HepG2 (cell line): ENCODE data around the gene TADA2A. TPM values are rescaled to one million over a fixed set of nuclear protein-coding genes. Genes with fewer than 3 reads are reported as not detected.

Experiments
- ATAC-seq: fragments of 200-7000 bp; cut with Tn5 transposase; 3 replicates; pipeline ENCODE4 v1.9.1; 2020; ENCODE audit warnings: mild to moderate bottlenecking, moderate library complexity
- Bru-seq: library from RNA; stranded (reverse); fragments of 400-500 nt; gene quantifications from one replicate; lab custom pipeline; 2021; lab: Mats Ljungman, UMichigan
- BruChase-seq, 2 experiments: library from RNA; stranded (reverse); fragments of 400-500 nt; gene quantifications; one replicate each; lab custom pipeline; 2021; lab: Mats Ljungman, UMichigan
- BruUV-seq: library from RNA; stranded (reverse); fragments of 400-500 nt; replicated peaks from 2 replicates; lab custom pipeline; 2021; lab: Mats Ljungman, UMichigan
- CTCF ChIA-PET: fragments of 300-600 bp; formaldehyde crosslinking; extraction: SDS; loops from one replicate; lab custom pipeline; 2021; ENCODE audit warnings: low total read pairs, inconsistent platforms, low intra/inter-chr PET ratio; lab: Yijun Ruan, JAX
- POLR2A ChIA-PET: fragments of 350-600 bp; sonication (Branson Sonifier 250); formaldehyde crosslinking; loops from one replicate; lab custom pipeline; 2020; ENCODE audit warnings: antibody characterized with exemption, inconsistent platforms; lab: Yijun Ruan, JAX
- DNase-seq: peaks from one replicate; pipeline ENCODE4 v3.0.0-alpha.2; 2015; ENCODE audit warnings: low spot score
- FAIRE-seq: peaks from 3 replicates; lab custom pipeline; 2011; peaks lifted over from hg19 to GRCh38; lab: Jason Lieb, UNC
- H2AFZ ChIP-seq: one replicate; pipeline ENCODE4 v1.6.1; 2011; ENCODE audit warnings: low read length, inconsistent platforms
- H3K27ac ChIP-seq: fragments of 300-600 bp; 3 replicates; pipeline ENCODE4 v1.8.0; 2011; ENCODE audit warnings: mixed run types, mild to moderate bottlenecking, mixed read lengths, low read length, inconsistent platforms; ENCODE audit not compliant: insufficient read depth; ENCODE audit errors: extremely low read length
- H3K27me3 ChIP-seq, 2 experiments: fragments of 200-600 bp in 1 of 2; 2 replicates in 1 of 2; 3 replicates in 1 of 2; pipeline versions ENCODE4 v1.6.0 to v1.8.0; 2011; ENCODE audit warnings: low read length in 2 of 2, mild to moderate bottlenecking in 2 of 2, moderate library complexity in 2 of 2, inconsistent platforms in 1 of 2; ENCODE audit not compliant: insufficient read depth in 2 of 2, control insufficient read depth in 1 of 2
- H3K36me3 ChIP-seq, 2 experiments: fragments of 200-600 bp in 1 of 2; replicated peaks in 1 of 2; 2 replicates in 1 of 2; 3 replicates in 1 of 2; pipeline versions ENCODE4 v1.5.1 to v1.8.0; 2011; ENCODE audit warnings: low read length in 2 of 2, inconsistent platforms in 1 of 2; ENCODE audit not compliant: insufficient read depth in 2 of 2, control insufficient read depth in 1 of 2
- H3K4me1 ChIP-seq: 2 replicates; pipeline ENCODE4 v1.5.1; 2012; ENCODE audit warnings: low read length, inconsistent platforms; ENCODE audit not compliant: insufficient read depth
- H3K4me2 ChIP-seq: 2 replicates; pipeline ENCODE4 v1.6.0; 2011; ENCODE audit warnings: low read depth, low read length, inconsistent platforms
- H3K4me3 ChIP-seq, 3 experiments: fragments of 200-600 bp in 1 of 3; sonication (generic), shearing (Covaris generic) in 1 of 3; replicated peaks in 1 of 3; 2 replicates each; pipeline ENCODE4 v1.5.1; 2011 to 2016; ENCODE audit warnings: low read length in 3 of 3, inconsistent platforms in 2 of 3, low read depth in 2 of 3, mild to moderate bottlenecking in 2 of 3, control low read depth in 1 of 3, mixed read lengths in 1 of 3; ENCODE audit not compliant: insufficient read depth in 1 of 3
- H3K79me2 ChIP-seq: one replicate; pipeline ENCODE4 v1.6.1; 2011; ENCODE audit warnings: low read length, inconsistent platforms; ENCODE audit not compliant: insufficient read depth
- H3K9ac ChIP-seq: 2 replicates; pipeline ENCODE4 v1.6.0; 2011; ENCODE audit warnings: mild to moderate bottlenecking, low read depth, low read length, inconsistent platforms; ENCODE audit not compliant: insufficient read depth
- H3K9me3 ChIP-seq: 2 replicates; pipeline ENCODE4 v1.5.1; 2012; ENCODE audit warnings: mild to moderate bottlenecking, low read length
- H4K20me1 ChIP-seq: 2 replicates; pipeline ENCODE4 v1.6.0; 2011; ENCODE audit warnings: inconsistent platforms, mild to moderate bottlenecking, low read length, moderate library complexity; ENCODE audit not compliant: insufficient read depth
- EED ChIP-seq: sonication (generic); formaldehyde crosslinking; IDR thresholded peaks from 2 replicates; pipeline ENCODE4 v1.5.0; 2020; ENCODE audit warnings: mild to moderate bottlenecking, missing genetic modification reagents
- HNF4A ChIP-seq: sonication (generic); formaldehyde crosslinking; IDR thresholded peaks from 2 replicates; pipeline ENCODE4 v1.4.0; 2020; ENCODE audit warnings: missing genetic modification reagents
- HNRNPL ChIP-seq: fragments of 200-400 bp; formaldehyde crosslinking; IDR thresholded peaks from 2 replicates; pipeline ENCODE4 v1.6.1; 2017; ENCODE audit warnings: mild to moderate bottlenecking, low read depth, low read length
- ZNF674 ChIP-seq: sonication (generic); formaldehyde crosslinking; IDR thresholded peaks from 2 replicates; pipeline ENCODE4 v1.5.0; 2020; ENCODE audit warnings: low read depth, mild to moderate bottlenecking, missing genetic modification reagents
- ZNF772 ChIP-seq: sonication (generic); formaldehyde crosslinking; IDR thresholded peaks from 2 replicates; pipeline ENCODE4 v1.5.0; 2020; ENCODE audit warnings: mild to moderate bottlenecking, missing genetic modification reagents
- ZNF790 ChIP-seq: sonication (generic); formaldehyde crosslinking; IDR thresholded peaks from 2 replicates; pipeline ENCODE4 v1.8.0; 2022; ENCODE audit warnings: missing genetic modification reagents, mild to moderate bottlenecking, borderline replicate concordance
- WGBS: methylation state at CpG from one replicate; pipeline ENCODE4 v1.1.6; 2017; ENCODE audit warnings: low lambda C conversion rate; 5-methylcytosine and 5-hydroxymethylcytosine counted together
- in situ Hi-C: cut with HindIII; loops from 2 replicates; pipeline ENCODE4 v1.10.0; 2017; ENCODE audit warnings: low pct_unique_long_range_greater_than_20kb; ENCODE audit not compliant: extremely low pct_ligation_motif_present
- intact Hi-C: fragments of 100-400 bp; cut with micrococcal nuclease; formaldehyde crosslinking; loops from one replicate; pipeline ENCODE4 v1.10.0; 2022; ENCODE audit not compliant: unreplicated experiment
- long read RNA-seq, 2 experiments: library from RNA in 1 of 2; library from polyadenylated mRNA in 1 of 2; stranded (forward) in 1 of 2; unstranded in 1 of 2; transcript quantifications; one replicate each; pipeline ENCODE4 v2.0.0, GENCODE V29; 2019 to 2022
- polyA minus RNA-seq, 3 experiments: library from RNA; depleted of rRNA, polyadenylated mRNA; stranded (reverse); fragments of >200 nt; gene quantifications; 2 replicates each; pipeline ENCODE4 v1.2.3, GENCODE V29; 2011; ENCODE audit warnings: low replicate concordance in 1 of 3
- polyA plus RNA-seq, 8 experiments: library from polyadenylated mRNA; depleted of rRNA in 3 of 8; stranded (reverse) in 7 of 8; unstranded in 1 of 8; fragments of >200 nt; fragmentation: Illumina TruSeq in 4 of 8; extraction: Trizol in 4 of 8; gene quantifications; 2 replicates each; pipeline versions ENCODE4 v1.2.1 to v1.2.3, GENCODE V29; 2011 to 2016; ENCODE audit warnings: low read depth in 4 of 8, missing spikeins in 1 of 8, mixed read lengths in 1 of 8; ENCODE audit not compliant: insufficient read depth in 1 of 8
- total RNA-seq, 5 experiments: library from RNA; depleted of rRNA; stranded (reverse); fragments of >200 nt; fragmentation: Illumina TruSeq; extraction: Trizol; gene quantifications; 2 replicates each; pipeline ENCODE4 v1.2.3, GENCODE V29; 2016; ENCODE audit warnings: low read depth in 1 of 5
- TF ChIP-seq, protein P1 (sequence below): sonication (generic); formaldehyde crosslinking; IDR thresholded peaks from 2 replicates; pipeline ENCODE4 v1.4.0; 2020; ENCODE audit warnings: missing genetic modification reagents
- TF ChIP-seq, protein P2 (sequence below): IDR thresholded peaks from 2 replicates; pipeline ENCODE4 v1.6.1; 2018; ENCODE audit warnings: missing genetic modification reagents, mild to moderate bottlenecking, missing compliant biosample characterization
- TF ChIP-seq, protein P3 (sequence below): sonication (generic); formaldehyde crosslinking; IDR thresholded peaks from 2 replicates; pipeline ENCODE4 v1.8.1; 2023; ENCODE audit warnings: mild to moderate bottlenecking, missing genetic modification reagents

Gene TADA2A, protein sequence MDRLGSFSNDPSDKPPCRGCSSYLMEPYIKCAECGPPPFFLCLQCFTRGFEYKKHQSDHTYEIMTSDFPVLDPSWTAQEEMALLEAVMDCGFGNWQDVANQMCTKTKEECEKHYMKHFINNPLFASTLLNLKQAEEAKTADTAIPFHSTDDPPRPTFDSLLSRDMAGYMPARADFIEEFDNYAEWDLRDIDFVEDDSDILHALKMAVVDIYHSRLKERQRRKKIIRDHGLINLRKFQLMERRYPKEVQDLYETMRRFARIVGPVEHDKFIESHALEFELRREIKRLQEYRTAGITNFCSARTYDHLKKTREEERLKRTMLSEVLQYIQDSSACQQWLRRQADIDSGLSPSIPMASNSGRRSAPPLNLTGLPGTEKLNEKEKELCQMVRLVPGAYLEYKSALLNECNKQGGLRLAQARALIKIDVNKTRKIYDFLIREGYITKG
- total RNA-seq (2016; rRNA removed; fragmentation: Illumina TruSeq; extraction: Trizol) = 13.0 and 14.0 TPM in 2 replicates
- total RNA-seq (2016; cell fraction: cytosol; rRNA removed; fragmentation: Illumina TruSeq; extraction: Trizol; ENCODE audit: low read depth) = 16.2 and 17.6 TPM in 2 replicates
- 12.8 and 14.6 TPM in 2 replicates for total RNA-seq (2016; cell fraction: insoluble cytoplasmic fraction; rRNA removed; fragmentation: Illumina TruSeq; extraction: Trizol)
- total RNA-seq (2016; cell fraction: membrane; rRNA removed; fragmentation: Illumina TruSeq; extraction: Trizol) = 9.2 and 10.7 TPM in 2 replicates
- 14.0 and 16.9 TPM in 2 replicates for total RNA-seq (2016; cell fraction: nucleus; rRNA removed; fragmentation: Illumina TruSeq; extraction: Trizol)
- polyA plus RNA-seq (2011; rRNA removed) = 5.8 and 8.0 TPM in 2 replicates
- 3.8 and 4.1 TPM in 2 replicates for polyA plus RNA-seq (2011; cell fraction: cytosol; rRNA removed)
- 16.7 and 17.1 TPM in 2 replicates for polyA plus RNA-seq (2011; cell fraction: nucleus; rRNA removed)
- 6.0 and 10.9 TPM in 2 replicates for polyA plus RNA-seq (2012)
- 1.7 and 2.1 TPM in 2 replicates for polyA plus RNA-seq (2016; cell fraction: cytosol; fragmentation: Illumina TruSeq; extraction: Trizol; ENCODE audit: low read depth)
- polyA plus RNA-seq (2016; cell fraction: insoluble cytoplasmic fraction; fragmentation: Illumina TruSeq; extraction: Trizol; ENCODE audit: low read depth) = 10.1 and 10.8 TPM in 2 replicates
- 3.2 and 3.3 TPM in 2 replicates for polyA plus RNA-seq (2016; cell fraction: membrane; fragmentation: Illumina TruSeq; extraction: Trizol; ENCODE audit: low read depth)
- polyA plus RNA-seq (2016; cell fraction: nucleus; fragmentation: Illumina TruSeq; extraction: Trizol; ENCODE audit: insufficient read depth, low read depth) = 22.7 and 24.8 TPM in 2 replicates
- 12.8 and 44.5 TPM in 2 replicates for polyA minus RNA-seq (2011; rRNA and poly(A)+ RNA removed; ENCODE audit: low replicate concordance)
- 3.3 and 5.7 TPM in 2 replicates for polyA minus RNA-seq (2011; cell fraction: cytosol; rRNA and poly(A)+ RNA removed)
- 35.1 and 38.5 TPM in 2 replicates for polyA minus RNA-seq (2011; cell fraction: nucleus; rRNA and poly(A)+ RNA removed)
- percentile 58 among the genes with signal in this experiment for Bru-seq, nascent RNA
- percentile 56 among the genes with signal in this experiment for BruChase-seq, experiment 1, labeled RNA remaining after a 6-hour chase
- BruChase-seq, experiment 2, labeled RNA remaining after a 2-hour chase = percentile 62 among the genes with signal in this experiment
- long read RNA-seq, experiment 1, full-length matches to known transcripts = 2 of 5 reads
- long read RNA-seq, experiment 1, partial matches to known transcripts = 1 of 5 reads
- long read RNA-seq, experiment 1, other reads (novel, unspliced or antisense) = 2 of 5 reads
- long read RNA-seq, experiment 2, full-length matches to known transcripts = 1 of 8 reads
- long read RNA-seq, experiment 2, partial matches to known transcripts = 1 of 8 reads
- long read RNA-seq, experiment 2, other reads (novel, unspliced or antisense) = 6 of 8 reads

DNA sequence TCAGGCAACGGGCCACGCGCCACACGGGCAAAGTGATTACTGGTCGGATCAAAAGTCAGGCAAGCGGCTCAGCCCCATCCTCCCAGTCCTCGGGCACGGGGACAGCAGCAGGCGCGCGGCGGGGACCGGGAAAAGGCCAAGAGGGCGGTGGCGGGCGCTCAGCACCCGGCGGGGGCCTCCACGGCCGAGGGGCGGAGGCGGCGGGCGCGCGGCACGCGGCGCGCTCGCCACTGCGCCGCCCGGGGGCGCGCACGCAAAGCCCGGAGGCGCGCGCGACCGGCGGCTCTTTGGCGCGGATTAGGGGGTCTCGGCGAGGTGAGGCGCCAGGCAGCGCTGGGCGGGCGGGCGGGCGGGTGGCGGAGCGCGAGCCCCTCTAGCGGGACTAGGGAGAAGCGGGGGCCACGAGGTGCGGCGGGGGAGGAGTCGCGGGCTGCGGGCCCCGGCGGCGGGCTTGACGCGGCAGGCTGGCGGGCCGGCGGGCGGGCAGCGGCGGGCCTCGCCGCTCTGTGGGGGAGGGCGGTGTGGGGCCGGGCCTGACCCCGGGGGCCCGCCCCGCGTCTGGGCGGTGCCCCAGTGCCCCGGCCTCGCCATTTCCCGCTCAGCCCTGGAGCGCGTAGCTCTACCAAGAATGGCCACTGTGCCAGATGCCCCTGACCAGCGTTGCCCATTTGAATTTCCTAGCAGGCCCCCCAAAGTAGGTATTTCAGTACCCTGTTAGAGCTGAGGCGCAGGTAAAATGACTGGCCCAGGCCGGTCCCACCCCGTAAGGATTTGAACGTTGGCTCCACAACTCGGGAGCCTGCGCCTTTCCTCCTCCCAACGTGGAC is at the start of gene TADA2A, which contains the start of gene ACACA:
TADA2A (plus strand) TSS at position 252 of the 827 bp plus-strand sequence. CDS start 4,480 bp downstream, outside the sequence.
ACACA (minus strand) TSS at position 202 of the 827 bp plus-strand sequence. CDS start 537 bp downstream, outside the sequence.
- intact Hi-C loops (no loop called here), in situ Hi-C loops (no loop called here)
- Histone ChIP-seq H3K27me3 (no peaks in the 10 kb centered on the region; a peak in 1 of 5 replicates), H3K36me3 (peaks cover 2% of the 10 kb centered on the region in 2 experiments; a peak in 3 of 5 replicates), H3K79me2 (peaks cover 22% of the 10 kb centered on the region), H3K4me3 (peak within 1 kb of the TSS; percentile 75 to 87 (median 76)), H3K27ac (peak within 1 kb of the TSS; percentile 89), H3K4me2 (peak within 1 kb of the TSS; percentile 92), H3K9ac (peak within 1 kb of the TSS; percentile 93), H3K4me1 (peaks cover 34% of the 10 kb centered on the region), H3K9me3 (no peaks in the 10 kb centered on the region), H4K20me1 (no peaks in the 10 kb centered on the region), H2AFZ (peak within 1 kb of the TSS; percentile 8)
- DNase-seq (peak; percentile 63), FAIRE-seq (no peak), ATAC-seq (peak; percentile 96)
- CTCF ChIA-PET = no interaction called here
- BruUV-seq = no TSS peak
- POLR2A ChIA-PET = interaction anchor here (0.6 to 1.7 kb wide), 14 partner anchors 13 to 380 kb away, joined by 3 to 10 read pairs (median 4); partner anchors contain the start of gene DUSP14
- WGBS = 0% methylated on average over 15 of the region's 98 CpGs
- TF ChIP-seq, protein P1, sequence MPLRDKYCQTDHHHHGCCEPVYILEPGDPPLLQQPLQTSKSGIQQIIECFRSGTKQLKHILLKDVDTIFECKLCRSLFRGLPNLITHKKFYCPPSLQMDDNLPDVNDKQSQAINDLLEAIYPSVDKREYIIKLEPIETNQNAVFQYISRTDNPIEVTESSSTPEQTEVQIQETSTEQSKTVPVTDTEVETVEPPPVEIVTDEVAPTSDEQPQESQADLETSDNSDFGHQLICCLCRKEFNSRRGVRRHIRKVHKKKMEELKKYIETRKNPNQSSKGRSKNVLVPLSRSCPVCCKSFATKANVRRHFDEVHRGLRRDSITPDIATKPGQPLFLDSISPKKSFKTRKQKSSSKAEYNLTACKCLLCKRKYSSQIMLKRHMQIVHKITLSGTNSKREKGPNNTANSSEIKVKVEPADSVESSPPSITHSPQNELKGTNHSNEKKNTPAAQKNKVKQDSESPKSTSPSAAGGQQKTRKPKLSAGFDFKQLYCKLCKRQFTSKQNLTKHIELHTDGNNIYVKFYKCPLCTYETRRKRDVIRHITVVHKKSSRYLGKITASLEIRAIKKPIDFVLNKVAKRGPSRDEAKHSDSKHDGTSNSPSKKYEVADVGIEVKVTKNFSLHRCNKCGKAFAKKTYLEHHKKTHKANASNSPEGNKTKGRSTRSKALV = peak; percentile 58; the same call in 1 of the 2 replicates
- TF ChIP-seq, protein P2, sequence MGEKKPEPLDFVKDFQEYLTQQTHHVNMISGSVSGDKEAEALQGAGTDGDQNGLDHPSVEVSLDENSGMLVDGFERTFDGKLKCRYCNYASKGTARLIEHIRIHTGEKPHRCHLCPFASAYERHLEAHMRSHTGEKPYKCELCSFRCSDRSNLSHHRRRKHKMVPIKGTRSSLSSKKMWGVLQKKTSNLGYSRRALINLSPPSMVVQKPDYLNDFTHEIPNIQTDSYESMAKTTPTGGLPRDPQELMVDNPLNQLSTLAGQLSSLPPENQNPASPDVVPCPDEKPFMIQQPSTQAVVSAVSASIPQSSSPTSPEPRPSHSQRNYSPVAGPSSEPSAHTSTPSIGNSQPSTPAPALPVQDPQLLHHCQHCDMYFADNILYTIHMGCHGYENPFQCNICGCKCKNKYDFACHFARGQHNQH = no peak
- TF ChIP-seq ZNF674 (CRISPR knock-in tag) = no peak
- no peak for TF ChIP-seq HNF4A (CRISPR knock-in tag)
- TF ChIP-seq HNRNPL = peak; percentile 82; the same call in 1 of the 2 replicates
- TF ChIP-seq, protein P3, sequence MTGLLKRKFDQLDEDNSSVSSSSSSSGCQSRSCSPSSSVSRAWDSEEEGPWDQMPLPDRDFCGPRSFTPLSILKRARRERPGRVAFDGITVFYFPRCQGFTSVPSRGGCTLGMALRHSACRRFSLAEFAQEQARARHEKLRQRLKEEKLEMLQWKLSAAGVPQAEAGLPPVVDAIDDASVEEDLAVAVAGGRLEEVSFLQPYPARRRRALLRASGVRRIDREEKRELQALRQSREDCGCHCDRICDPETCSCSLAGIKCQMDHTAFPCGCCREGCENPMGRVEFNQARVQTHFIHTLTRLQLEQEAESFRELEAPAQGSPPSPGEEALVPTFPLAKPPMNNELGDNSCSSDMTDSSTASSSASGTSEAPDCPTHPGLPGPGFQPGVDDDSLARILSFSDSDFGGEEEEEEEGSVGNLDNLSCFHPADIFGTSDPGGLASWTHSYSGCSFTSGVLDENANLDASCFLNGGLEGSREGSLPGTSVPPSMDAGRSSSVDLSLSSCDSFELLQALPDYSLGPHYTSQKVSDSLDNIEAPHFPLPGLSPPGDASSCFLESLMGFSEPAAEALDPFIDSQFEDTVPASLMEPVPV (CRISPR knock-in tag) = no peak
- no peak for TF ChIP-seq ZNF790 (CRISPR knock-in tag)
- TF ChIP-seq ZNF772 (CRISPR knock-in tag) = no peak
- TF ChIP-seq EED = no peak
